Activated naive CD8-positive, alpha-beta T cell treated with anti-CD3 and anti-CD28 coated beads, Interleukin-2, amount 50 U/mL, for 16 hours (primary cell): ENCODE measurements around the gene MAPK9.

Experiments used
- DNase-seq: peaks from one replicate; pipeline ENCODE4 v3.0.0-alpha.2; 2020; ENCODE audit warnings: low read depth, low spot score

MAPK9 gene

DNA sequence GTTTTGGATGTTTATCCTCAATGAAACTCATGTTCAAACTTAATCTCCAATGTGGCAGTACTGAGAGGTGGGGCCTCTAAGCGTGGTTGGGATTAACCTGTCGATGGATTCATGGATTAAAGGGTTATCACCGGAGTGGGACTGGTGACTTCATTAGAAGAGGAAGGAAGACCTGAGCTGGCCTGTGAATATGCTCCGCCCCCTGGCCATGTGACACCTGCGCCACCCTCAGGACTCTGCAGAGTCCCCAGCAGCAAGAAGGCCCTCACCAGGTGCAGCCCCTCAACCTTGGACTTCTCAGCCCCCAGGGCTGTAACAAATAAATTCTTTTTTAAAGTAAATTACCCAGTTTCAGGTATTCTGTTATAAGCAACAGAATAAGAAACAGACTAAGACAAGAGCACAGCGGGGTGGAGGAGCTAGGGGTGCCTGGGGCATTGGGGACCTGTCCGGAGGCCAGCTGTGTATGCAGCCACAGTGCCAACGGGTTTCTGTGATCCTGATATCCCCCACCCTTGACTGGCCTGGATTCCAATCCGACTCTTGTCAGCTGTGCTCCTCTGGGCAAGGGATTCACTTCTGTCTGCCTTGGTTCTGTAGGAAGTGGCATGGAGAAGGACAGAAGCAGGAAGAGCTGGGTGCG lies 3.2 kb upstream of the MAPK9 start:
- no peak for DNase-seq

DNA sequence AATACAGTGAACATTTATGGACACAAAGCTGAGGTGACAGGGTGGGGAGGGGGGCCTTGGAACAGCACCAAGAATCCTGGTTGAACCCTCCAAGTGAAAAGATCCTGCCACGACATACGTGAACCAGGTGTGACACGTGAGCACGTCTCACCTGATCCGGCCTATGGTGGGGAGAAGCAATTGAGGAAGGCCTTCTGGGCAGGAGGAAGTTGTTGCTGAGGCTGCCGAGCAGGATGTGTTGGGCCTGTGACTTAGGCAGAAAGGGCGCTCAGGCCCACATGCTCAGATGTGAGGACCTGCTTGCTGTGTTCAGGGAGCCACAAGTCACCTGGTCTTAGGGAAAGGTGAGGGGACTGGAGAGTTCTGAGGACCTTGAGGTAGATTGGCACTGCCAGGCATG lies 2.5 kb upstream of the MAPK9 start:
- no peak for DNase-seq

DNA sequence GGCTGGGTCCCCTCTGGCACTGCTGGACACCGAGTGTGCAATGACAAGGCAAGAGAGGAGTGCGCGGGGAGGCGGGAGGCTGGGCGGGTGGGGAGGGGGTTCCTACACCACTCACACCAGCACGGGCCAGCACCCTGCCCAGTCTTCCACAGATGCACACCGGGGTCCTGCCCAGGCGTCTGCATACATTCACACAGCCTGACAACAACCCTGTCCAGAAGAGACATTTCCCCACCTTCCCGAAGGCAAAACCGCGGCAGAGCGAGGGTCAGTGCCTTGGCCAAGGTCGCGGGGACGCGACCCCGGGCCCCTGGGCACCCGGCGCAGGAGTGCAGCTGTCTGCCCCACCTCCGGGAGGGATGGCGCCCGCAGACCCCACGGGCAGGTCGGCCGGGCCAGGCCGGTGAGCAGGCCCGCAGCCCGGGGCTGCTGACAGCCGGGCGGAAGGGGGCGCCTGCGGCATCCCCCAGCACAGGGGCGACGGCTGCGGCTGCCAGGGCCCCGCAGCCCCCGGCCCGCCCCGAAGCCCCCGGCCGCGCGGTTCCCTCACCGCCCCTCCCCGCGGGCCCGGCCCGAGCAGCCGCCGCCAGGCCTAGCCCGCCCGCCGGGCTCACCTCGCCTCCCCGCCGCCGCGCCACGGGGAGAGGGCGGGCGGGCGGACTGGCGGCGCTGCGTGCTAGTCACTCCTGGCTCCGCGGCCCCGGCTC lies 496 bp downstream of the MAPK9 start:
- DNase-seq: no peak

DNA sequence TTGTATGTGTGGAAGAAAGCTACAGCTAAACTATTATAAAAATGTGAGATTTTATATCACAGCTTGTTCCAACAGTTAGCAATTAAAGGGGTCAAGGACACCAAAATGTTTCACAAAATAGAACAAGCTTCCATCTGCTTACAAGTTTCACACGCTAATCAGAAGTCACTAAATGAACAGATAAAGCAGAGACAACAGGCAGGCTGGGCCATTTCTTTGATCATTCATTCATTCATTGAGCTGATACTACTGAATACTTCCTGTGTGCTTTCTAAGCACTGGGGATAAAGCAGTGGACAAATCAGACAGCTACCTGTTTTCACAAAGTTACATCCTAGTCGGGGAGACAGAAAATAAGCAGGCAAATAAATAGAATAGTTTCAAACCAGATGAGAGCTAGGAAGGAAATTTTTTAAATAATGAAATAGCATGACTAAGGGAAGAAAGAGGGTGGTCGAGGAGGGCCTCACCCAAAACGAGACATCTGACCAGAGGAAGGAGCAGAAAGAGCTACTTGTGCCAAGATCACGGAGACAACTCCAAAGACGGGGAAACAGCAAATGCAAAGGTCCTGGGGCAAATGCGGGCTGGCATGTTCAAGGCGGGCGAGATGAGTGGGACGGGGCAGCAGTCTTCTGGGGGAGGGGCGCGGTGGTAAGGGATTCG lies 1.2 kb downstream of the MAPK9 start:
- DNase-seq: no peak

DNA sequence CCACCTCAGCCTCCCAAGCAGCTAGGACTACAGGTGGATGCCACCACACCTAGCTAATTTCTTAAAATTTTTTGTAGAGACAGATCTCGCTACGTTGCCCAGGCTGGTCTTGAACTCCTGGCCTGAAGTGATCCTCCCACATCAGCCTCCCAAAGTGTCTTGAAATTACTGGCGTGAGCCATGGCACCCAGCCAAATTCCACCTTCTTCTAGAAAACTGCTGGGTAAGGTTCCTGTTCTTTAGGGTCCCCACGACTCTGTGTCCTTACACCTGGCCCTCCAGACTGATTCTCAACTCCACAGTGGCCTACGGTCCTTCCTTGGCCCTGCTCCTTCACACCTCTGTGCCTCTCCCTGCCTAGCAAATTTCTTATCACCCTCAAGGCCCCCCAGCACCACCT lies 1.9 kb downstream of the MAPK9 start:
- no peak for DNase-seq

DNA sequence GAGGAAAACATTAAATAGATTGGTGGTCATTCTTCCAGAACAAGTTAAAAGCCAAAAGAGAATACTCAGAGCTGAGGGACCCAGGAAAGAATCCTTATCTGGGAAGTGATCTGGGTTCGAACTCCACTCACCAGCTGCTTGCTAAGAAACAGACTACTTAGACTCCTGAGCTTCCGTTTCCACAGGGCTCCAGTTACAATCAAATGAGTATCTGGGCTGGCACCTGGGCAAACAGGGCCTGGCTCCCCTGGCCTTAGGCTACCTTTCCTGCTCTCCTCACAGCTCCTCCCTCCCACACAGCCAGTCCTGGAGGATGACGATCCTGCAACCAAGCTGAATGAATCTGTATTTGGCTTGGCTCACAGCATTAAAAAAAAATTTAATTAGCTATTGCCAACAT lies 2.5 kb downstream of the MAPK9 start:
- DNase-seq: no peak

DNA sequence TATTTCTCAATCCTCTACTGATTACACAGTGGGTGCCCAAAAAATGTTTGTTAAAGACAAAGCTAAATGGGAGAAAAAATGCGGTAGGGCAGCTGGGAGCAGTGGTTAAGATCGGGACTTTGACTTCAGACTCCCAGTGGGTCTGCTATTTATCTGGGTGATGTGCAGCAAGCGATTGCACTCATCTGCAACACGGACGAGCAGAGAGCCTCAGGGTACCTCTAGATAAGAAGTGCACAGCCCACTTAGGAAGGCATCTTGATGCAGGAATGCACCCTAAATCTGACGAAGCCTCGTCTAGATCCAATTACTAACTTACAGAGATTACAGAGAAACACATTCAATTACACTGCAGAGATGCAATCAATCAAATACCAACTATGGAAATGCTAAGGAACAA lies 4.0 kb downstream of the MAPK9 start:
- DNase-seq: no peak

DNA sequence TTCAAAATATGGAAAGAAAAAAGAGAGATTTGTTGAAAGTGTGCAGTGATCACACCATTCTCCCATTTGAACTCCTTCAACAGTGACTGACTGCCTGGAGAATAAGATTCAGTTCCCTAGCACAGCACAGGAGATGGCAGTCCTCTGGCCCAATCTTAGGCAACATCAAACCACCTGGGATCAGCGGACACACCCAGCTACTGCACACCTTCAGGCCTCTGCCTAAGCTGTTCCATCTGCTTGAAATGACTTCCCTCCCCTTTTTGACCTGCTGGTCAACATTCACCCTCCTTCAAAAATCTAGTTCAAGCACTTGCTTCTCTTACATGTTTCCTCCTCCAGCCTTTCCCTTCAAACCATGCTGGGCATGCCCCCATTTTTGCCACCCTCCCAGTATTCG lies 4.5 kb downstream of the MAPK9 start:
- no peak for DNase-seq

DNA sequence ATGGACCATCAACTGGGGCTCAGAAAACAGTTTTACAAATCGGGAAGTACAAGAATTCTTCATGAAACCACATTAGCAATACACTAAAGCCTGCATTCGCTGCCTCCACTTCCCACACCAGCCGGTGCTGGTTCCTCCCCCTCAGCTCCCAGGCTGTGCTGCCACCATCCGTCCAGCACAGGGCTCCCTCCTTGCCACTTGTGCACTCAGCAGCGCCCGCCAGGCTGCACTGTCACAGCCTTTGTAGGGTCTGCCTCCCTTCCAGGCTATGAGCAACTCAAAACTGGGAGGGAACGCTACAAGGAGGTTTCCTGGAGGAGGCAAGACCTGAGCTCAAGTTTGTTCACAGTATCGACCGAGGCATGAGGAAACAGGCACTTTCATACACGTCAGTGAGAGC lies 7.7 kb downstream of the MAPK9 start:
- no peak for DNase-seq

DNA sequence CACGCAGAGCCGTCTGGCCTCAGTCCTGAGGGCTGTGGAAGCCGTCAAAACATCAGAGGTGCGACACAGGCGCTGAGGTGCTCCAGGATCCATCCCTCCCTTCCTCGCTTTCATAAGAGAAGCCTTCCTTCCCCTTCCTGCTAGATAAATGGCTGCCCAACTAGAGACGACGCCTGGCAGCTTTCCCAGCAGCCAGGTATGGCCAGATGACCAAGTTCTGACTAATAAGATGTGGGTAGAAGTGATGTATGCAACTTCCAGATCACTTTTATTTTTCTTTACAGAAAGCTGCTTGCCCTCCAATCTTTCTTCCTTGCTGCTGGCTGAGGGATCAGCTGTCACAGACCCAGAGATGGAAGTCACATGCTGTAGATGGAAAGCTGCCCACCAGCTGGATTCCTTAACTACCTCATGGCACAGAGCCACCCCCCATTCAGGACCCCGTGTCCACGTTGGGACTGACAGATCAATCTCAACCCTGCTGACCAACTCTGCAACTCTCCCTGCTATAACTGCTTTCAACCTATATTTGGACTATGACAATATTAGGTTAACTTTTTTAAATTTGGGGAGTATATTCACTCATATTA lies 8.8 kb downstream of the MAPK9 start:
- DNase-seq: no peak

DNA sequence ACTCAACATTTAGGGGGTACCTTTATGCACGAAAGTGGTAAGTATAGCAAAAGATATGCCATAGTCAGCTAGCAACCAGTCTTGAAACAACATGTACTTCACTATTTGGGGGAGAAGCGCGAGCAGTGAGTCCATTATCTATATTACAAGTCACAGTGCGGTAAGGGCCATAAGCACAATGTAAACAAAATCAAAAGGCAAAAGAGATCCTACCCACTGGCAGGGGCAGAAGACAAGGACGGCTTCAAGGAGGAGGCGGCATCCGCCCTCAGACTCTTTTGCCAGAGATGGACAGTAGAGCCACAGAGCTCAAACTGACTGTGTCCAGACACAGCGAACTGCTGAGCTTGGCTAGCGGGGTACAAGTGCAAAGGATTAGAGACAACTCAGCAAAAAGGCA lies 9.6 kb downstream of the MAPK9 start:
- no peak for DNase-seq

DNA sequence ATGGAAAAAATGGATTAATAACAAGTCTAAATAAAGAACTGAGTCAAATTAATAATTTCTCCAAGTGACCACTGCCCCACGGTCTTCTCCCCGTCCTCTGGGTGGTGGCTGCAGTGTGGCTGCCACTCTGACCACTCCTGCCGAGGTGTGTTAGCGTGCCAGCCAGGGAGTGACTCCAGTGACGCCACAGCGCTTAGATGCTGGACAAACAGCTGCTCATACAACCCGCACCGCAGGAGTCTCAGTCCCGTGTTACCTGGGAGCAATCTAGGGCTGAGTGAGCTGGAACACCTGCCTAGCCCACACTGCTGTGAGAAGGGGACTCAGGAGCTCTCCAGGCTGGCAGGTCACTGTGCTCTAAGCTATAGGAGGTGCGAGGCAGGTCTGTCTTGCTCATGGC lies 10.2 kb downstream of the MAPK9 start:
- no peak for DNase-seq

DNA sequence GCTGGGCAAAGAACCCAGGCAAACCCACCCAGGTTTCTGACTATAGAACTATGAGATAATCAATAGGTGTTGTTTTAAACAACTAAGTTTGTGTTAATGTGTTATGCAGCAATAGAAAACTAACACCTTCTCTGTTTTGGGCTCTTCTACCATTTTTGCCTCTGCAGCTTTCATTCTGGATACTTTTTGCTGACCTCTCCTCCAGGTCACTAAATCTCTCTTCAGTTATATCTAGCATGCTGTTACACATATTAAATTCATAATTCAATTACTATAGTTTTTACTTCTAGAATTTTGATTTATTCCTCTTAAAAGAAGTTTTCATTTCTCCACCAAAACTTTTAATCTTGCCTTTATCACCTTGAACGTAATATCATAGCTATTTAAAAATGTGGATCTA lies 17.2 kb downstream of the MAPK9 start:
- DNase-seq: no peak

DNA sequence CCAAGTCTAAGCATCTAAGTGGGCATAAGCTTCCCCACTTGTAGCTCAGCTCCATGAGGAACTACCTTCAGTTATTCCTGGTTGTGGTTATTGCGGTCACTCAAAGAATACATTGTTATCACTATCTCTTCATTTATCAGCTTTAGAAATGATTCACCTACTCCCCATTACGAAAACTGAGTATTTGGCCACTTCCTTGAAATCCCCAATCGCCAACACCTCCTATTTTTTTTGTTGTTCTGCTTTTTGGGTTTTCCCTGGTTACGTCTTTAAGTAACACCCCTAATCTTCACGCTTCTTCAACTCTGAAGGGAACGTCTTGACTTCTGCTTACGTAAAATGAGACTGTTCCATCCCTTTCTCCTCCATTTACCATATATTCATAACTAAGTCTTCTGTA lies 20.7 kb downstream of the MAPK9 start:
- DNase-seq: no peak

DNA sequence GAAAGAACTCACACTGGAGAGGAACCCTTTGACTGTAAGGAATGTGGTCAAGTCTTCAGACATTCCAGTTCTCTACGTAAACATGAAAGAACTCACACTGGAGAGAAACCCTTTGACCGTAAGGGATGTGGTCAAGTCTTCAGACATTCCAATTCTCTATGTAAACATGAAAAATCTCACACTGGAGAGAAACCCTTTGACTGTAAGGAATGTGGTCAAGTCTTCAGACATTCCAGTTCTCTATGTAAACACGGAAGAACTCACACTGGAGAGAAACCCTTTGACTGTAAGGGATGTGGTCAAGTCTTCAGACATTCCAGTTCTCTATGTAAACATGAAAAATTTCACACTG lies 32.6 kb downstream of the MAPK9 start:
- DNase-seq: no peak

DNA sequence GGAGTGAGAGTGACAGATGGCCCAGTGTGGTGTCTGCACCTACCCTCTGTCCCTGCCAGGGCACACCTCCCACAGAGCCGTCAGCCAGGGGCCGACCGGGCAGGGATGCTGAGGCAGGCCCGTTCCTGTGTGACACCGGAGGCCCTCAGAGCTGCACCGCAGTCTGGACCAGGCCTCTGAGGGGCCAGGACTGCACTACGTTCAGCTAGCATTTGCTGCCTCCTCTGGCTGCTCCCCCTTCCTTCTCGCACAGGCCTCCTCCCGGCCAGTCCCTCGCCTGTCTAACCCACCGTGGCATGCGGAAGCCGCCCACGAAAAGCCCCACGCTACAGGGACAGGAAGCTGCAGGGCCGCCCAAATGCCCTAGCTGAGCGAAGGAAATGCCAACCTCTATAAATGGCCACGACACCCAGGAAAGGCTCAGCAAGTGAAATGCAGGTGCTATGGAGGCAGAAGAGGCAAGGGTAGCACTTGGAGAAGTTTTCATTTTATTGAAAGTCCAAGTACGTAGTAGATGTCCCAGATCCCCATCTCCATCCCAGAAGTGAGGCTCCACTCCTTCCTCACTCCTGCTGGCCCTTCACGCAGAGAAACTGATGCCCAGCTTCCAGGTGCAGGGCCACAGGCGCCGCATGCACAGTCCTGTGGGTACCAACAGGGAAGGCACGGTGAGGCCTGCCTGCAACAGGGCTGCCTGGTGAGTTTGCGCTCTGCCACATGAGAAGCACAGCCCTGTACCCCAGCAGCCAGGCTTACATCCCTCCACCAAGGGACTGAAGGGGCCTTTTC lies 38.7 kb downstream of the MAPK9 start:
- no peak for DNase-seq

DNA sequence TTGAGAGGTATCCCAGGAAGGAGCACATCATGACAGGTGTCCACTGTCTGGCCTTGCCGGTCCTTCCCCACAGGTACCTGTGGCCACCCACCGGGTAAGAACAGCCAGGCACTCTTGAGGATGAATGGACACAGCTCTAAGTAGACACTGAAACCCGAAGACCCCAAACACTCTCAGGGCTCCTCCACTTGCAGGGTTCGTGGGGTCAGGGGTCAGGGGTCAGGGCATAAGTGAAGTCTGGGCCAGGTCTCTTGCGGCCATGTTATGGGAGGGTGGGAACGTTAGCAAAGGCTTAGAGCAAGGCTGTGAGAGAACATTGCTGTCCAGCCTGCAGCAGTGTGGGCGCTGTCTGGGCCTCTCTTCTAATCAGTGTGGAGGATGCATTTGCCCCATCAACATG lies 40.0 kb downstream of the MAPK9 start:
- no peak for DNase-seq

DNA sequence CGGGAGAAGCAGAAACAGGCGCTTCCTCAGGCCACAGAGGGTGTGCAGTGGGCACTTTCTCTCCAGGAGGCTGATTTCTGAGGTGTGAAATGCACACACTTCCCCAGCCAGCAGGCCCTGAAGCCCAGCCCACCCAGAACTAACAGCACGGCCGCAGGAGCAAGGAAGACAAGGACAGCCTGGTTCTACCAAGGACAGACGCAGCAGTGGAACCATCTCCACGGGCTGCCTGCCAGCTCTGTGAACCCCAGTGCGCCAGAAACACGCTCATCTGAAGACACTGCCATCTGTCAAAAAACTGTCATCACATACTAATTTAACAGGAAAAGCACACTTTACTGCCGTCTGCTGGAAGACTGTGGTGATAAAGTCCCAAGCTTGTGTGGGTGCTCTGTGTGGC lies 40.7 kb downstream of the MAPK9 start:
- no peak for DNase-seq

DNA sequence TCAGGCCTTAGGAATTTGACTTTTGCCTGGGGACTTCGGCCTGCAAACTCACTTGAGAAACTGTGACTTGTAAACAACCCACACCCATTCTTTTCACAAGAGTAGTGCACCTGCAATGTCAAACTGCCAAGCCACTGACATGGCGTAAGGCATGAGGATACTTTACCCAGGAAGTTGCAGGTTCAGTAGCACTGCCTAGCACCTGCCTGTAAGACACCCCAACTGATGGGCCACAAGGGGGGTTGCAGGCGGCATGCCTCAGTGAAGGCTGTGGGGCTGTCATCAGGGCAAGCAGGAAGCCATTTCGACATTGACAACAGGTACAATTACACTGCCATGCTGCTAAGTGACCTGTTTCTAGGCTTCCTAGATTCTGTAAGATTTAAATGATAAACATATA lies 41.6 kb downstream of the MAPK9 start:
- no peak for DNase-seq

DNA sequence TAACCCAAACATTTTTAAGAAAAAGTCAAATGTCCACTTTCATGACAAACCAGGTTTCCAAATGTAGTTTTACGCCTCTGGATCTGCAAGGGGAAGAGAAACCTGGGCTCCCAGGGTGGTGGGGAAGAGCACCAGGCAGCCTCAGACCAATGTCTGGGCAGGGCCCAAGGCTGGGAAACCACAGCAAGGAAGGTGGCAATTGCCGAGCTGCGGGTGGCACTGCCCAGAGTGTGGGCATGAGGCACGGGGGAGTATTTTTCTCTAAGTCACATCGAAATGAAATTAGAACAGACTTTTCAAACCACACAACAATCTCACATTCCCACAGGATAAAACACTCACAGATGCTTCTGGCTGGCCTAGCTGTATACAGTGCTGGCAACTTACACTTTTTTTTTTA lies 50.3 kb downstream of the MAPK9 start:
- DNase-seq: no peak

DNA sequence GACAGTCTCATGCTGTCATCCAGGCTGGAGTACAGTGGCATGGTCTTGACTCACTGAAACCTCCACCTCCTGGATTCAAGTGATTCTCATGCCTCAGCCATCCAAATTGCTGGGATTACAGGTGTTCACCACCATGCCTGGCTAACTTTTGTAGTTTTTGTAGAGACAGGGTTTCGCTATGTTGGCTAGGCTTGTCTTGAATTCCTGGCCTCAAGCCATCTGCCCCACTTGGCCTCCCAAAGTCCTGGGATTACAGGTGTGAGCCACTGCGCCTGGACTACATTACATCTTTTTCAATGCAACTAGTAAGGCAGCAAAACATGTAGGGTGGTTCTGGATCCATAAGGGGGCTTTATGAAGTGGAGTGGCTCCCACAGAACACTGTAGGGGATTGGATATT lies 53.3 kb downstream of the MAPK9 start:
- DNase-seq: no peak

DNA sequence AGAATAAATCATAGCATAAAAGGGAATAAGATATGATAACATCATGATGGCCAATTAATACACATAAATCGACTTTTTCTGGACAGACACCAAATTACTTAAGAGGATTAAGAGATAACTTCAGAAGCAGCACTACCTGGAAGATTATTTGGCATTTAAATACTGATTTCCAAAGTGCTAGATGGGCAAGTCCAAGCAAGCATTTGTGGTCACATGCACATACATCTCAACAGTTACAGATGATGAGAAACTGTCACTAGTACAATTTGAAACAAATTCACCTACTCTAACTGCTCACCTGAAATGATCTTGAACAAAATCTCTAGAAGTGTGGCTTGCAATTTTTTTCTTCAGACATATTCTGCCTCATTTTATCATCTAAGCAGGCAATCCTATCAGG lies 56.0 kb downstream of the MAPK9 start:
- no peak for DNase-seq
